Transverse colon (tissue), 4 donors: ENCODE data around the gene ACTRT3. TPM values are rescaled to one million over a fixed set of nuclear protein-coding genes. Genes with fewer than 3 reads are reported as not detected.
"Not testable (repeated sequence)": the region's sequence is repeated elsewhere in the genome, so short reads cannot be mapped to it uniquely, and the experiment has no call there.

ENCODE experiments used
- DNase-seq: peaks from one replicate; pipeline ENCODE4 v3.0.0-alpha.2; 2019
- H3K27ac ChIP-seq, 4 donors: fragments of 200-600 bp; sonication (generic); 2 replicates each; pipeline ENCODE4 v1.5.1; 2016 to 2018; ENCODE audit warnings: inconsistent platforms in 4 of 4
- H3K27me3 ChIP-seq: fragments of 200-600 bp; sonication (generic); 2 replicates; pipeline ENCODE4 v1.5.1; 2017; ENCODE audit warnings: inconsistent platforms
- H3K36me3 ChIP-seq, 4 donors: fragments of 200-600 bp; sonication (generic); 2 replicates each; pipeline ENCODE4 v1.5.1; 2017 to 2019; ENCODE audit warnings: inconsistent platforms in 4 of 4
- H3K4me1 ChIP-seq, 4 donors: fragments of 200-600 bp; sonication (generic); 2 replicates each; pipeline ENCODE4 v1.5.1; 2017 to 2020; ENCODE audit warnings: inconsistent platforms in 4 of 4
- H3K4me3 ChIP-seq, 4 donors: fragments of 200-600 bp; sonication (generic); 1 replicate in 1 of 4; 2 replicates in 3 of 4; pipeline versions ENCODE4 v1.5.1 to v1.6.1; 2017 to 2019; ENCODE audit warnings: inconsistent platforms in 4 of 4
- H3K9me3 ChIP-seq, 2 donors: fragments of 200-600 bp; sonication (generic); 2 replicates each; pipeline ENCODE4 v1.5.1; 2017 to 2019; ENCODE audit warnings: inconsistent platforms in 2 of 2
- EP300 ChIP-seq: sonication (generic); formaldehyde crosslinking; IDR thresholded peaks from one replicate; pipeline ENCODE4 v1.6.1; 2017; ENCODE audit warnings: antibody characterized with exemption, low read depth
- POLR2A ChIP-seq: fragments of 450-650 bp; IDR thresholded peaks from one replicate; pipeline ENCODE4 v1.6.1; 2016; ENCODE audit warnings: antibody characterized with exemption, mild to moderate bottlenecking, moderate library complexity
- POLR2AphosphoS5 ChIP-seq, 3 donors: sonication (generic); formaldehyde crosslinking; IDR thresholded peaks; one replicate each; pipeline ENCODE4 v1.6.1; 2016; ENCODE audit warnings: antibody characterized with exemption in 3 of 3
- WGBS, 2 donors: methylation state at CpG; one replicate each; pipeline ENCODE4 v1.1.5; 2018; ENCODE audit warnings: low coverage in 1 of 2; 5-methylcytosine and 5-hydroxymethylcytosine counted together
- in situ Hi-C, 4 donors: fragments of 200-750 bp; cut with MboI; loops; one replicate each; pipeline versions ENCODE4 v1.15.0 to v1.15.1; 2017; ENCODE audit warnings: low sequenced_read_pairs in 3 of 4, low pct_ligation_motif_present in 1 of 4, low pct_unique_long_range_greater_than_20kb in 1 of 4
- intact Hi-C: fragments of 100-400 bp; cut with DNase I; formaldehyde crosslinking; loops from one replicate; pipeline ENCODE4 v1.15.1; 2023; ENCODE audit warnings: low total_unique reads
- small RNA-seq, 4 donors: library from RNA; depleted of rRNA; stranded (forward); fragments of <200 nt; gene quantifications; one replicate each; pipeline ENCODE3, GENCODE V24; 2016
- total RNA-seq, 4 donors: library from RNA; depleted of rRNA; stranded (reverse); fragments of >200 nt; gene quantifications; one replicate each; pipeline ENCODE4 v1.1.0, GENCODE V29; 2016
- TF ChIP-seq, protein P1 (sequence below), 5 experiments: fragments of 200-600 bp in 3 of 5; fragments of 450-650 bp in 2 of 5; sonication (generic) in 3 of 5; IDR thresholded peaks; 1 replicate in 2 of 5; 2 replicates in 3 of 5; pipeline ENCODE4 v1.5.1; 2016 to 2017; ENCODE audit warnings: antibody characterized with exemption in 5 of 5, inconsistent platforms in 3 of 5, mild to moderate bottlenecking in 2 of 5, moderate library complexity in 1 of 5

ACTRT3 gene
- total RNA-seq, 4 donors from 2014 or later, result 0.96 to 2.1 TPM; not detected in 2

- H3K36me3 ChIP-seq, result no peaks in the 10 kb centered on the region
- intact Hi-C loops, result no loop called here
- no peak for DNase-seq
- TF ChIP-seq, protein P1, sequence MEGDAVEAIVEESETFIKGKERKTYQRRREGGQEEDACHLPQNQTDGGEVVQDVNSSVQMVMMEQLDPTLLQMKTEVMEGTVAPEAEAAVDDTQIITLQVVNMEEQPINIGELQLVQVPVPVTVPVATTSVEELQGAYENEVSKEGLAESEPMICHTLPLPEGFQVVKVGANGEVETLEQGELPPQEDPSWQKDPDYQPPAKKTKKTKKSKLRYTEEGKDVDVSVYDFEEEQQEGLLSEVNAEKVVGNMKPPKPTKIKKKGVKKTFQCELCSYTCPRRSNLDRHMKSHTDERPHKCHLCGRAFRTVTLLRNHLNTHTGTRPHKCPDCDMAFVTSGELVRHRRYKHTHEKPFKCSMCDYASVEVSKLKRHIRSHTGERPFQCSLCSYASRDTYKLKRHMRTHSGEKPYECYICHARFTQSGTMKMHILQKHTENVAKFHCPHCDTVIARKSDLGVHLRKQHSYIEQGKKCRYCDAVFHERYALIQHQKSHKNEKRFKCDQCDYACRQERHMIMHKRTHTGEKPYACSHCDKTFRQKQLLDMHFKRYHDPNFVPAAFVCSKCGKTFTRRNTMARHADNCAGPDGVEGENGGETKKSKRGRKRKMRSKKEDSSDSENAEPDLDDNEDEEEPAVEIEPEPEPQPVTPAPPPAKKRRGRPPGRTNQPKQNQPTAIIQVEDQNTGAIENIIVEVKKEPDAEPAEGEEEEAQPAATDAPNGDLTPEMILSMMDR (IDR thresholded peaks at IDR 0.05), result no peak
- no peak for TF ChIP-seq POLR2AphosphoS5 (IDR thresholded peaks at IDR 0.05)
- TF ChIP-seq POLR2A, result no peak
- TF ChIP-seq EP300, result no peak
- H3K27me3 ChIP-seq, result no peaks in the 10 kb centered on the region
- no peaks in the 10 kb centered on the region for H3K4me1 ChIP-seq
- H3K4me3 ChIP-seq, result no peak overlapping the region
- in situ Hi-C loops, result no loop called here
- no peaks in the 10 kb centered on the region for H3K9me3 ChIP-seq
- H3K27ac ChIP-seq, result no peak overlapping the region
Observed at GRCh38 chr3:169722724-169723123, 46.6 kb downstream of the ACTRT3 start.

DNA sequence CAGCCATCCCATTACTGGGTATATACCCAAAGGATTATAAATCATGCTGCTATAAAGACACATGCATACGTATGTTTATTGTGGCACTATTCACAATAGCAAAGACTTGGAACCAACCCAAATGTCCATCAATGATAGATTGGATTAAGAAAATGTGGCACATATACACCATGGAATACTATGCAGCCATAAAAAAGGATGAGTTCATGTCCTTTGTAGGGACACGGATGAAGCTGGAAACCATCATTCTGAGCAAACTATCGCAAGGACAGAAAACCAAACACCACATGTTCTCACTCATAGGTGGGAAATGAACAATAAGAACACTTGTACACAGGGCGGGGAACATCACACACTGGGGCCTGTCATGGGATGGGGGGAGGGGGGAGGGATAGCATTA is 50.9 kb downstream of the ACTRT3 start:
- H3K36me3 ChIP-seq, H3K9me3 ChIP-seq, H3K27ac ChIP-seq, intact Hi-C loops, in situ Hi-C loops, DNase-seq, H3K4me3 ChIP-seq, H3K4me1 ChIP-seq, H3K27me3 ChIP-seq: not testable (repeated sequence)
- WGBS, 2 donors, result 87 to 94% methylated on average over 4 of the region's 4 CpGs

Small RNAs within 50 kb of the gene (small RNA-seq; reads per million reads assigned to genes)
- 0 reads per million in 4 donors for gene RNU6-637P

Other genes starting within 250 kb of the ACTRT3 start
- 10 to 100 TPM; 57.2 to 85.1 (median 80.7) TPM for gene MECOM, start 105.8 kb downstream of the ACTRT3 start, total RNA-seq
- gene TERC, start 4.5 kb downstream of the ACTRT3 start, total RNA-seq, result 100 to 1,000 TPM; 221 to 276 (median 247) TPM
- gene MYNN, start 3.8 kb upstream of the ACTRT3 start, total RNA-seq, result 10 to 100 TPM in 3 of 4 donors, 1 to 10 TPM in 1; 7.0 to 27.3 (median 18.1) TPM
- not detected for gene LRRIQ4, start 43.3 kb upstream of the ACTRT3 start, total RNA-seq
- 1 to 10 TPM in 2 of 4 donors, not detected in 2; 1.3 to 1.9 TPM for gene LRRC34, start 43.3 kb upstream of the ACTRT3 start, total RNA-seq
- 10 to 100 TPM; 18.0 to 67.6 (median 44.0) TPM for gene LRRC31, start 100.4 kb upstream of the ACTRT3 start, total RNA-seq
- gene SAMD7, start 142.0 kb upstream of the ACTRT3 start, total RNA-seq, result not detected
- gene SEC62, start 197.2 kb upstream of the ACTRT3 start, total RNA-seq, result 10 to 100 TPM; 18.7 to 48.7 (median 30.0) TPM